Measurements from ENCODE around the gene GRB14.
A peak's percentile ranks its signal among the peaks of the same experiment; 100 is the strongest.
"Not testable (repeated sequence)": the region's sequence is repeated elsewhere in the genome, so short reads cannot be mapped to it uniquely, and the experiment has no call there.

GRB14 gene

GRCh38 chr2:164479460-164479859 lies 141.8 kb downstream of the GRB14 start:
- DNase-seq, result peak; percentile 38

DNA sequence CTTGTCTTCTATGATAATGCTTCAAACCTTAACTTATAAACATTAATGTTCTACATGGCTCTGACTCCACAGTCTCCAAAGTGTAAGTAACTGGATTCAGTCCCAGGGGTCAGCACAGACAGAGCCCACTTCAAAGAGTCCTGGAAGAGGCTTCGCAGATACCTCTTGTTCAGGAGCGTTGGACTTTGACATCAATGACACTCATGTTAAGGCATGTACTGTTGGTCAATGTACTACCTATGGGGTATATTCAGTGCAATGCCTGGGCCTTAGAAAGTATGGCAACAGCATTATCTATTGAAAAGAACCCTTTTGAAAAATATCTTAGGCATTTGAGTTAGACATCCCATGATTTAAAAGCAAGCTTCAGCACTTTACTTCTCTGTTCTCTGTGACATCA lies 143.1 kb downstream of the GRB14 start:
- DNase-seq, result no peak

GRCh38 chr2:164474873-164475272 lies 146.4 kb downstream of the GRB14 start:
- no peak for DNase-seq

GRCh38 chr2:164473021-164473420 lies 148.3 kb downstream of the GRB14 start:
- no peak for DNase-seq

DNA sequence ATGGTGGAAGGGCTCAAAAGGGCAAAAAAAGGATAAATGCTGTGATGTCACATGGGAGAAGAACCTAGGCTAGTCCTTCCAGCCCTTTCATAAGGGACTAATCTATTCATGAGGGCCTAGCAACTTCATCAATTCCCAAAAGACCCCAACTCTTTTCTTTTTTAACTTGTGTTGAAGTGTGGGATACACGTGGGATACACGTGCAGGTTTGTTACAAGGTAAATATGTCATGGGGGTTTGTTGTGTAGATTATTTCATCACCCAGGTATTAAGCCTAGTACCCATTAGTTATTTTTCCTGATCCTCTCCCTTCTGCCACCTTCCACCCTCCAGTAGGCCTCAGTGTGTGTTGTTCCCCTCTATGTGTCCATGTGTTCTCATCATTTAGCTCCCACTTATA lies 156.2 kb downstream of the GRB14 start:
- DNase-seq, result not testable (repeated sequence)

DNA sequence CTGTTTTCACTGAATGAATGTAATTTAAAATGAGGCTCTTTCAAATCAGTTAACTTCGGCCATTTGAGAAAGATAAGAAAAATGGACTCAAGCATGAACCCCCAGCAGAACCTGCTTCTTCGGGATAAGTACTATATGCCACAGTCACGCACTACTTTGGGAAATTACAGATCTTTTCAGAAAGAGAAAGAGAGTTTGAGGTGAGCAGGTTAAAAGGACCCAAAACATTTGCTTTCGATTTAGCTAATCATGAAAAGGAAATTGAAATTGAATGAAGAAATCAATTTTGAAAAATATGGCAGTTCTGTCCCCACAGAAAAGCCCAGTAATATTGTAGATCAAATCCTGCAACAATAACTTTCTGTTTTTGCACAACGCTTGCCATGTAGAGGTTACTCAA lies 156.9 kb downstream of the GRB14 start:
- DNase-seq, result no peak

GRCh38 chr2:164458792-164459191 lies 162.5 kb downstream of the GRB14 start:
- DNase-seq, result no peak

DNA sequence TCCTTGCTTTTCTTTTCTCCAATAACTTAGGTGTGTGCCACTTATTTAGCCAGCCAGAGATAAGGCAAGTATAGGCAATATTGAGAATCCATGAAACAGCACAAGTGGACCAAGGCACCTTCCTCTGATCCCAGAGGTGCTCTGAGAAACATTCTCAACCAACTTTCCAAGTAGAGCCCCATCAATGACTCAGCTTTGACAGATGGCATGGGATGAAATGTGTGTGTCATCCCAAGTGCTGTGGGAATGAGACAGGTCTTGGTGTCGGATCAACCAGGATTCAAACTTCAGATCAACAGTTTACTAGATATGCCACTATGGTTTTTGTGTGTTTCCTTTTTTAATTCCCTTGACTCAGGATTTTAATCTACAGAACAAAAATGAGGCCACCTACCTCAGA lies 164.0 kb downstream of the GRB14 start:
- DNase-seq, result no peak

GRCh38 chr2:164456619-164457018 lies 164.7 kb downstream of the GRB14 start:
- DNase-seq, result peak; percentile 6

DNA sequence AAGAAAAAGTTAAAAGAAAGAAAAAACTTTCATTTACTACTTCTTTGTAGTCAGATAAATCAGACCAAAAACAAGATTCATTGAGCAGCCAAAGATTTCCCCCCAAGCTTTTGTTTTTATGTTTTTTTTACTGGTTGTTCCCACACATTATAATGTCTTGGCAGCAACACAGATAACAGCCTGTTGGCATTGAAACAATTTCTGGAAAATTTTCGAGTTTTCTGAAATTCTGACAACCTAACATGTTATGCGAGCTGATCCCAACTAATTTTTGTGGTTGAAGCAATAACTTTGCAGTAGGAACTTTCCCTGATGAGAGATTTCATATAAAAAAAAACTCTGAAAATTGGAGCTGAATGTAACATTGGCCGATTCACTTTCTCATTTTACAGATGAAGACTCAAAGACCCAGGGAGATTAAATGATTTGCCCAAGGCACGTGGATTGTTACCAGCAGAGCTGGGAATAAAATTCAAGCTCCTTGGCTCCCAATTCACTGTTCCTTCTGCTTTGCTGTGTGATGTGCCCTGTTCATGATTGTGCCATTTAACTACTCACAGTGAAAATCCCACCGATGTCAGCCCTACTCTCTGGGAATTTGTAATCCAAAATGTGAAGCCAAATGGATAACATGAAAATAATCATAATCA lies 167.5 kb downstream of the GRB14 start:
- no peak for DNase-seq

DNA sequence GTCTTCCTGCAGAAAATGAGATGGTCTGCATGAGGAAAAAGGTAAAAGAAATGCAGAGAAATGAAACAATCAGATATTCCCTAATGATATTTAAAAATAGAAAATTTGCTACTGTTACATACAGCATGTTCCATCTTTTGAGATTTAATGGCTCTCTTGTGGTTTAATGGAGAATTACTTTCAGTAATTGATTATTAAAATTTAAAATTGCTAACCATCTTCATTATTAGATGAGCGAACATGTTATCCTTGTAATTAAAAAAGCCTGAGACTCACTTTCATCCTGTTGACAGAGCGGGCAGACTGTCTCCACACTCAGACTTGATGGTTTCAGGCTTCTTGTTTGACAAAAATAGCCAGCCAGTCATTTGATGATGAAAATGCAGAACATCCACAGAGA lies 171.0 kb downstream of the GRB14 start:
- DNase-seq, result no peak

- DNase-seq, result no peak
Observed at GRCh38 chr2:164449706-164450105, 171.6 kb downstream of the GRB14 start.

- DNase-seq, result no peak
Observed at GRCh38 chr2:164447660-164448059, 173.6 kb downstream of the GRB14 start.
